Gastroesophageal sphincter (tissue), 3 donors: ENCODE data around the gene KIRREL3.

Source experiments
- EP300 ChIP-seq: sonication (generic); formaldehyde crosslinking; IDR thresholded peaks from one replicate; pipeline ENCODE4 v1.6.1; 2017; ENCODE audit warnings: antibody characterized with exemption, mild to moderate bottlenecking
- POLR2A ChIP-seq, 2 donors: fragments of 450-650 bp; IDR thresholded peaks; one replicate each; pipeline ENCODE4 v1.6.1; 2017; ENCODE audit warnings: antibody characterized with exemption in 2 of 2, mild to moderate bottlenecking in 2 of 2, moderate library complexity in 1 of 2
- TF ChIP-seq, protein P1 (sequence below), 4 experiments: fragments of 200-600 bp in 2 of 4; fragments of 450-650 bp in 2 of 4; sonication (generic) in 1 of 4; IDR thresholded peaks; one replicate each; pipeline ENCODE4 v1.5.1; 2017 to 2019; ENCODE audit warnings: antibody characterized with exemption in 4 of 4, mild to moderate bottlenecking in 2 of 4, moderate library complexity in 2 of 4

DNA sequence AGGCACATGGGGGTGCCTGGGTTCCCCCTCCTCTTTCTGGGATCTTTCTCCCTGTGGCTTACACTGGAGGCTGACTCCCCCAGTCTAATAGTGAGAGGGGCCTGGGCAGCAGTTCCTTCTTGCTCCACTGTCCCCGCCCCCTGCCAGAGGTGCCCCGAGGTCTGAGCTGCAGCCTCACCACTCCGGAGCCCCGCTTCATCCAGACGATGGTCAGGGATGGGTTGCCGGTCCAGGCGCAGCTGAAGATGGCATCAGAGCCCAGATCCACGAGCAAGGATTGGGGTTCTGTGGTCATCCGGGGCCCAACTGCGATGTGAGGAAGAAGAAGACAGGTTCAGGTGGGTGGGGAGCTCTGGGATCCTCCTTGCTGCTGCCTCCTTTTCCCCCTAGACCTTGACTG is 554.0 kb downstream of the KIRREL3 start:
- TF ChIP-seq, protein P1, sequence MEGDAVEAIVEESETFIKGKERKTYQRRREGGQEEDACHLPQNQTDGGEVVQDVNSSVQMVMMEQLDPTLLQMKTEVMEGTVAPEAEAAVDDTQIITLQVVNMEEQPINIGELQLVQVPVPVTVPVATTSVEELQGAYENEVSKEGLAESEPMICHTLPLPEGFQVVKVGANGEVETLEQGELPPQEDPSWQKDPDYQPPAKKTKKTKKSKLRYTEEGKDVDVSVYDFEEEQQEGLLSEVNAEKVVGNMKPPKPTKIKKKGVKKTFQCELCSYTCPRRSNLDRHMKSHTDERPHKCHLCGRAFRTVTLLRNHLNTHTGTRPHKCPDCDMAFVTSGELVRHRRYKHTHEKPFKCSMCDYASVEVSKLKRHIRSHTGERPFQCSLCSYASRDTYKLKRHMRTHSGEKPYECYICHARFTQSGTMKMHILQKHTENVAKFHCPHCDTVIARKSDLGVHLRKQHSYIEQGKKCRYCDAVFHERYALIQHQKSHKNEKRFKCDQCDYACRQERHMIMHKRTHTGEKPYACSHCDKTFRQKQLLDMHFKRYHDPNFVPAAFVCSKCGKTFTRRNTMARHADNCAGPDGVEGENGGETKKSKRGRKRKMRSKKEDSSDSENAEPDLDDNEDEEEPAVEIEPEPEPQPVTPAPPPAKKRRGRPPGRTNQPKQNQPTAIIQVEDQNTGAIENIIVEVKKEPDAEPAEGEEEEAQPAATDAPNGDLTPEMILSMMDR (IDR thresholded peaks at IDR 0.05) = no peak
- no peak for TF ChIP-seq POLR2A (IDR thresholded peaks at IDR 0.05)
- no peak for TF ChIP-seq EP300
